ENCODE results near the gene CPNE8. TPM values are rescaled to one million over a fixed set of nuclear protein-coding genes. Genes with fewer than 3 reads are reported as not detected.

Gene CPNE8
- total and polyA plus RNA-seq, 2 of the 4 experiments (the other 2 are of a cell fraction) = not detected

DNA sequence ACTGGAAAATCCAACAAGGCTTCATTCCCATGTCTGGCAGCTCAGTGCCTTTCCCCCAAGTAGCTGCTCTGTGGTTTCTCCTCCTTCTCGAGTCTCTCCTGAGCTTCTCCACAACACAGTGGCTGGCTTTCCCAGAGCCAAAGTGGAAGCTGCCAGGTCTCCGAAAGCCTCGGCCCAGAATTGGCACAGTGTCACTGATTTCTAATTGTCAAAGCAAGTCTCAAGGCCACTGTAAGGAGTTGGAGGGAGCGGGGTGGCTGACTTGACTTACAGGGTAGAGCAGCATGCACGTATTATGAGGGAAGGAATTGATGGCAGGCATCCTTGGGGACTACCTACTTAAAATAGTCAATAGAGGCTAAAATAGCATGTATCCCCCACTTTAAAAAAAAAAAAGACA is 6.7 kb upstream of the CPNE8 start:
- H2BK15ac ChIP-seq (ENCODE audit: low read depth, low read length) = no peak overlapping the region
- H2AK5ac ChIP-seq (ENCODE audit: low read depth, low read length) = no peak overlapping the region
- no peak overlapping the region for H3K4me2 ChIP-seq (ENCODE audit: low read depth, low read length)
- H4K8ac ChIP-seq (ENCODE audit: low read depth in 2 of 2, low read length in 2 of 2) = no peak overlapping the region
- no peak overlapping the region for H2BK20ac ChIP-seq (ENCODE audit: low read depth, low read length)
- no peak overlapping the region for H3K4ac ChIP-seq (ENCODE audit: low read depth, low read length)
- H2AK9ac ChIP-seq (replicated peaks; ENCODE audit: low read depth, low read length, poor library complexity) = no peak overlapping the region
- no peak for TF ChIP-seq MAFK (IDR thresholded peaks at IDR 0.05; ENCODE audit: low read depth, low read length)
- no peak for TF ChIP-seq RCOR1 (IDR thresholded peaks at IDR 0.05; ENCODE audit: insufficient replicate concordance, low read length)
- no peak for TF ChIP-seq MAZ (IDR thresholded peaks at IDR 0.05; ENCODE audit: borderline replicate concordance, low read depth, low read length)
- TF ChIP-seq POLR2A (IDR thresholded peaks at IDR 0.05; ENCODE audit: low read depth, low read length) = no peak
- WGBS, 2 experiments (ENCODE audit: extremely low coverage in 2 of 2, insufficient read length in 1 of 2) = no CpG with 5 or more reads among the region's 5 CpGs
- no peak overlapping the region for H3K4me3 ChIP-seq (ENCODE audit: insufficient read depth, low read depth, low read length)
- no peaks in the 10 kb centered on the region for H3K36me3 ChIP-seq (ENCODE audit: control insufficient read depth, insufficient read depth, low read length)
- H3K9me3 ChIP-seq (ENCODE audit: control insufficient read depth, insufficient read depth, low read length) = peaks cover 4% of the 10 kb centered on the region; the same call in 1 of the 2 replicates
- no peak overlapping the region for H2AFZ ChIP-seq (replicated peaks; ENCODE audit: low read length, poor library complexity)
- H2BK5ac ChIP-seq (ENCODE audit: low read depth, low read length, poor library complexity, severe bottlenecking) = no peak overlapping the region
- no peak overlapping the region for H3K14ac ChIP-seq (replicated peaks; ENCODE audit: low read depth, low read length)
- no peak overlapping the region for H3K18ac ChIP-seq (ENCODE audit: low read depth, low read length)
- no peak overlapping the region for H3K23ac ChIP-seq (ENCODE audit: low read depth, low read length)
- ChIA-PET POLR2A (ENCODE audit: unreplicated experiment) (no interaction called here), CTCF (no interaction called here)
- DNase-seq (no peak), ATAC-seq (ENCODE audit: low read depth) (no peak)
- H3K27ac ChIP-seq (ENCODE audit: insufficient read depth, low read length) = no peak overlapping the region
- no peak overlapping the region for H4K5ac ChIP-seq (ENCODE audit: low read depth, low read length)
- intact Hi-C loops (cut with micrococcal nuclease) = no loop called here
- no peak overlapping the region for H3K56ac ChIP-seq (ENCODE audit: extremely low read depth, insufficient read depth, low read length)
- in situ Hi-C loops (cut with MboI; ENCODE audit: low sequenced_read_pairs) = no loop called here
- H3K27me3 ChIP-seq (ENCODE audit: control insufficient read depth, insufficient read depth, low read length) = no peaks in the 10 kb centered on the region
- no peak overlapping the region for H4K91ac ChIP-seq (ENCODE audit: insufficient read depth, low read depth, low read length)
- H2BK120ac ChIP-seq (ENCODE audit: low read depth, low read length) = no peak overlapping the region
- no peak overlapping the region for H3K9ac ChIP-seq (ENCODE audit: low read depth, low read length)
- dilution Hi-C loops (cut with HindIII; ENCODE audit: low sequenced_read_pairs, unreplicated experiment) = no loop called here
- no peaks in the 10 kb centered on the region for H3K79me1 ChIP-seq (ENCODE audit: low read depth in 1 of 2, low read length in 2 of 2)
- no peaks in the 10 kb centered on the region for H3K4me1 ChIP-seq (ENCODE audit: control insufficient read depth, insufficient read depth, low read length)
- H4K20me1 ChIP-seq (ENCODE audit: insufficient read depth, low read length) = no peaks in the 10 kb centered on the region
- no peaks in the 10 kb centered on the region for H3K9me1 ChIP-seq (ENCODE audit: insufficient read depth, low read length)
- BruUV-seq (replicated peaks) = no TSS peak
